Suprapubic skin (tissue), 3 donors: ENCODE measurements around the gene SCUBE3.

Experiments
- CTCF ChIP-seq, 2 donors: fragments of 200-600 bp in 1 of 2; fragments of 450-650 bp in 1 of 2; sonication (generic) in 1 of 2; IDR thresholded peaks; one replicate each; pipeline ENCODE4 v1.5.1; 2016 to 2019; ENCODE audit warnings: antibody characterized with exemption in 2 of 2, mild to moderate bottlenecking in 1 of 2, moderate library complexity in 1 of 2
- EP300 ChIP-seq: sonication (generic); formaldehyde crosslinking; IDR thresholded peaks from one replicate; pipeline ENCODE4 v1.6.1; 2017; ENCODE audit warnings: antibody characterized with exemption
- POLR2A ChIP-seq, 2 donors: fragments of 450-650 bp; IDR thresholded peaks; one replicate each; pipeline ENCODE4 v1.6.1; 2017; ENCODE audit warnings: antibody characterized with exemption in 2 of 2, mild to moderate bottlenecking in 2 of 2, moderate library complexity in 2 of 2

DNA sequence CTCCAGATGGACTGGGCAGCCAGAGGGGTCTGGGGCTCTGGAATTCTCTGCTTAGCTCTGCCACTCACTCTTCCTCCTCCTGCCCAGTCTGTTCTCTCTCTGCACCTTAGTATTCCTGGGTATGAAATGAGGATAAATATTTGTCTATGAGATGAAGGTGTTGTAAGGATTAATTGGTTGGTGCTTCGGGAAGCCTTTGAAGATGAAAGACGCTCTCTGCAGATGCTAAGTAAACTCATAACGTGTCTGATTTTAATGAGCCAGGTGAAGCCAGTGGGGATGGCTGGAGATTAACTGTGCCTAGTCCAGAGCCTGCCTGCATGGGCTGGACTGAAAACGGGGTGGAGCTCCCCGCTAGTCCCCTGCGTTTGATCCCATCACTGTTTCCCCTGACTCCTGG is 49.5 kb upstream of the SCUBE3 start:
- TF ChIP-seq EP300 (no peak), CTCF (IDR thresholded peaks at IDR 0.05) (no peak), POLR2A (IDR thresholded peaks at IDR 0.05) (no peak)
